PC-9 (cell line): ENCODE data around the gene ENTHD1.

Source experiments
- EZH2 ChIP-seq: fragments of 200-600 bp; sonication (generic); IDR thresholded peaks from 2 replicates; pipeline ENCODE4 v1.8.0; 2017; ENCODE audit warnings: antibody characterized with exemption, low read depth
- TF ChIP-seq, protein P1 (sequence below): fragments of 200-600 bp; sonication (generic); conservative IDR thresholded peaks from 2 replicates; pipeline ENCODE4 v1.6.1; 2017; ENCODE audit warnings: mixed run types, antibody characterized with exemption, mild to moderate bottlenecking, moderate library complexity

DNA sequence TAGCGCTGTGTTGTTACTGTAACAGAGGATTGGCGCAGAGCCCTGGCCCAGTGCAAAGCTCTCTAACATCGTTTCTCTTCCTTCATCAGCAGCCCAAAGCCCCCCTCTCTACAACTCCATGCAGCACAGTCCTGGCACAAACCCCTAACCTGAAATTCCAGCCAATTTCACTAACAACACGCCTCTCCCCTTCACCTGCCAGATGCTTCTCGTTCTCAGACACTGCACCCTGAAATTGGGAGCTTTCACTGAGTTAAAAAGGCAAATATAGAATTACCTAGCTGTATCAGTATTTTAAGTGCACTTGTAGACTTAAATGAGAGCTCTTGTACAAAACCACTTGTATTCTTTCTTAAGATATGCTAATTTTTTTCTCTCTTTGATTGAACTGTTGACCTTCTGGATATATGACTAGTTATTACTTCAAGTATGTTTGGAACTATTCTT lies 23.7 kb upstream of the ENTHD1 start:
- TF ChIP-seq, protein P1, sequence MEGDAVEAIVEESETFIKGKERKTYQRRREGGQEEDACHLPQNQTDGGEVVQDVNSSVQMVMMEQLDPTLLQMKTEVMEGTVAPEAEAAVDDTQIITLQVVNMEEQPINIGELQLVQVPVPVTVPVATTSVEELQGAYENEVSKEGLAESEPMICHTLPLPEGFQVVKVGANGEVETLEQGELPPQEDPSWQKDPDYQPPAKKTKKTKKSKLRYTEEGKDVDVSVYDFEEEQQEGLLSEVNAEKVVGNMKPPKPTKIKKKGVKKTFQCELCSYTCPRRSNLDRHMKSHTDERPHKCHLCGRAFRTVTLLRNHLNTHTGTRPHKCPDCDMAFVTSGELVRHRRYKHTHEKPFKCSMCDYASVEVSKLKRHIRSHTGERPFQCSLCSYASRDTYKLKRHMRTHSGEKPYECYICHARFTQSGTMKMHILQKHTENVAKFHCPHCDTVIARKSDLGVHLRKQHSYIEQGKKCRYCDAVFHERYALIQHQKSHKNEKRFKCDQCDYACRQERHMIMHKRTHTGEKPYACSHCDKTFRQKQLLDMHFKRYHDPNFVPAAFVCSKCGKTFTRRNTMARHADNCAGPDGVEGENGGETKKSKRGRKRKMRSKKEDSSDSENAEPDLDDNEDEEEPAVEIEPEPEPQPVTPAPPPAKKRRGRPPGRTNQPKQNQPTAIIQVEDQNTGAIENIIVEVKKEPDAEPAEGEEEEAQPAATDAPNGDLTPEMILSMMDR, result no peak
- TF ChIP-seq EZH2, result no peak
